ENCODE data around the gene AUTS2. TPM values are rescaled to one million over a fixed set of nuclear protein-coding genes. Genes with fewer than 3 reads are reported as not detected.

The AUTS2 gene
- total RNA-seq, 1 experiment from 2014 or later, result 2.5 TPM

GRCh38 chr7:70506434-70506833 lies 908.2 kb downstream of the AUTS2 start:
- intact Hi-C loops (cut with micrococcal nuclease; ENCODE audit: unreplicated experiment) (no loop called here), in situ Hi-C loops (cut with HindIII; ENCODE audit: low pct_unique_long_range_greater_than_20kb, low sequenced_read_pairs) (no loop called here)
- Histone ChIP-seq H3K36me3 (ENCODE audit: control insufficient read depth, insufficient read depth, low read length) (no peaks in the 10 kb centered on the region), H3K4me3 (ENCODE audit: low read depth in 2 of 2, low read length in 2 of 2) (no peak overlapping the region), H3K27me3 (ENCODE audit: control insufficient read depth, insufficient read depth, low read length) (no peaks in the 10 kb centered on the region), H3K9me3 (ENCODE audit: control insufficient read depth, insufficient read depth, low read depth, low read length) (no peaks in the 10 kb centered on the region), H3K27ac (ENCODE audit: low read length) (no peak overlapping the region), H3K4me1 (ENCODE audit: control insufficient read depth, insufficient read depth, low read length) (no peaks in the 10 kb centered on the region)
- ATAC-seq, result no peak
- ChIA-PET POLR2A (no interaction called here), CTCF (no interaction called here)
- BruUV-seq (replicated peaks), result no TSS peak
- TF ChIP-seq SIN3A (IDR thresholded peaks at IDR 0.05; ENCODE audit: borderline replicate concordance, insufficient read depth, low read depth, low read length) (no peak), CTCF (IDR thresholded peaks at IDR 0.05) (no peak), TCF7L2 (IDR thresholded peaks at IDR 0.05; ENCODE audit: low read depth, low read length) (no peak)
- no peak for DNase-seq (ENCODE audit: low read depth, low spot score)

- no peak for TF ChIP-seq POLR2AphosphoS5 (IDR thresholded peaks at IDR 0.05; ENCODE audit: low read depth, low read length)
- TF ChIP-seq TCF7L2 (IDR thresholded peaks at IDR 0.05; ENCODE audit: low read depth, low read length), result no peak
- TF ChIP-seq CTCF (IDR thresholded peaks at IDR 0.05), result no peak
- TF ChIP-seq REST (IDR thresholded peaks at IDR 0.05; ENCODE audit: insufficient read depth in 1 of 2, low read depth in 2 of 2, low read length in 1 of 2), result no peak
- no peak for TF ChIP-seq SIN3A (IDR thresholded peaks at IDR 0.05; ENCODE audit: borderline replicate concordance, insufficient read depth, low read depth, low read length)
- no TSS peak for BruUV-seq (replicated peaks)
- POLR2A ChIA-PET, result interaction anchor here (0.7 kb wide), 2 partner anchors 56 to 129 kb away, joined by 4 to 12 read pairs; no protein-coding TSS in a partner anchor
- in situ Hi-C loops (cut with HindIII; ENCODE audit: low pct_unique_long_range_greater_than_20kb, low sequenced_read_pairs) (no loop called here), intact Hi-C loops (cut with micrococcal nuclease; ENCODE audit: unreplicated experiment) (no loop called here)
- no peak for DNase-seq (ENCODE audit: low read depth, low spot score)
- Histone ChIP-seq H3K4me1 (ENCODE audit: control insufficient read depth, insufficient read depth, low read length) (no peaks in the 10 kb centered on the region), H3K36me3 (ENCODE audit: control insufficient read depth, insufficient read depth, low read length) (no peaks in the 10 kb centered on the region), H3K27me3 (ENCODE audit: control insufficient read depth, insufficient read depth, low read length) (no peaks in the 10 kb centered on the region), H3K4me3 (ENCODE audit: low read depth in 2 of 2, low read length in 2 of 2) (no peak overlapping the region), H3K27ac (ENCODE audit: low read length) (no peak overlapping the region), H3K9me3 (ENCODE audit: control insufficient read depth, insufficient read depth, low read depth, low read length) (no peaks in the 10 kb centered on the region)
- CTCF ChIA-PET, result no interaction called here
- ATAC-seq, result no peak
Observed at GRCh38 chr7:70512144-70512543, 913.9 kb downstream of the AUTS2 start.

All from Panc1 (cell line).